Stimulated activated CD8-positive, alpha-beta memory T cell treated with anti-CD3 and anti-CD28 coated beads, Interleukin-7, amount 100 ng/mL, for 1 hour (primary cell): ENCODE data around the gene NFATC4.
"Not testable (repeated sequence)": the region's sequence is repeated elsewhere in the genome, so short reads cannot be mapped to it uniquely, and the experiment has no call there.

Experiments used
- DNase-seq, 2 donors: peaks; one replicate each; pipeline ENCODE4 v3.0.0-alpha.2; 2020; ENCODE audit warnings: low read depth in 2 of 2

Gene NFATC4

GRCh38 chr14:24368212-24368561 is 203 bp downstream of the NFATC4 start:
- no peak for DNase-seq

GRCh38 chr14:24368562-24369252 is 723 bp downstream of the NFATC4 start:
- no peak for DNase-seq

- no peak for DNase-seq
Measured at GRCh38 chr14:24369463-24369862, 1.5 kb downstream of the NFATC4 start.

- DNase-seq = no peak
Measured at GRCh38 chr14:24369907-24370687, 2.1 kb downstream of the NFATC4 start.

- DNase-seq = no peak
Measured at GRCh38 chr14:24370748-24371147, 2.8 kb downstream of the NFATC4 start.

- DNase-seq = not testable (repeated sequence)
Measured at GRCh38 chr14:24371605-24372004, 3.6 kb downstream of the NFATC4 start.

GRCh38 chr14:24372701-24373416 is 4.9 kb downstream of the NFATC4 start:
- DNase-seq = no peak

GRCh38 chr14:24376448-24377070 is 8.6 kb downstream of the NFATC4 start:
- DNase-seq = no peak

- no peak for DNase-seq
Measured at GRCh38 chr14:24377126-24377525, 9.1 kb downstream of the NFATC4 start.

- DNase-seq = no peak
Measured at GRCh38 chr14:24377657-24378056, 9.7 kb downstream of the NFATC4 start.

- DNase-seq = no peak
Measured at GRCh38 chr14:24378327-24378726, 10.3 kb downstream of the NFATC4 start.

- no peak for DNase-seq
Measured at GRCh38 chr14:24378981-24379906, 11.3 kb downstream of the NFATC4 start.

GRCh38 chr14:24379907-24380730 is 12.1 kb downstream of the NFATC4 start:
- no peak for DNase-seq

- DNase-seq = no peak
Measured at GRCh38 chr14:24381363-24382063, 13.5 kb downstream of the NFATC4 start.

GRCh38 chr14:24382064-24382371 is 14.0 kb downstream of the NFATC4 start:
- no peak for DNase-seq

- no peak for DNase-seq
Measured at GRCh38 chr14:24384169-24384568, 16.2 kb downstream of the NFATC4 start.

- no peak for DNase-seq
Measured at GRCh38 chr14:24385524-24385923, 17.5 kb downstream of the NFATC4 start.

GRCh38 chr14:24387009-24387345 is 19.0 kb downstream of the NFATC4 start:
- no peak for DNase-seq

- not testable (repeated sequence) for DNase-seq
Measured at GRCh38 chr14:24387579-24387978, 19.6 kb downstream of the NFATC4 start.
